ENCODE data around the gene KLHL17.

Gene KLHL17

GRCh38 chr1:998995-999724, 38.8 kb downstream of the KLHL17 start:
- Mint-ChIP-seq H3K27ac (no peak overlapping the region), H3K4me3 (peak overlapping the region; percentile 76), H3K9me3 (no peaks in the 10 kb centered on the region), H3K4me1 (peaks cover 21% of the 10 kb centered on the region), H3K27me3 (ENCODE audit: low read depth, poor library complexity) (peaks cover 33% of the 10 kb centered on the region), H3K36me3 (ENCODE audit: low read depth) (no peaks in the 10 kb centered on the region)
- peak; percentile 56 for DNase-seq
- TF ChIP-seq, protein P1, sequence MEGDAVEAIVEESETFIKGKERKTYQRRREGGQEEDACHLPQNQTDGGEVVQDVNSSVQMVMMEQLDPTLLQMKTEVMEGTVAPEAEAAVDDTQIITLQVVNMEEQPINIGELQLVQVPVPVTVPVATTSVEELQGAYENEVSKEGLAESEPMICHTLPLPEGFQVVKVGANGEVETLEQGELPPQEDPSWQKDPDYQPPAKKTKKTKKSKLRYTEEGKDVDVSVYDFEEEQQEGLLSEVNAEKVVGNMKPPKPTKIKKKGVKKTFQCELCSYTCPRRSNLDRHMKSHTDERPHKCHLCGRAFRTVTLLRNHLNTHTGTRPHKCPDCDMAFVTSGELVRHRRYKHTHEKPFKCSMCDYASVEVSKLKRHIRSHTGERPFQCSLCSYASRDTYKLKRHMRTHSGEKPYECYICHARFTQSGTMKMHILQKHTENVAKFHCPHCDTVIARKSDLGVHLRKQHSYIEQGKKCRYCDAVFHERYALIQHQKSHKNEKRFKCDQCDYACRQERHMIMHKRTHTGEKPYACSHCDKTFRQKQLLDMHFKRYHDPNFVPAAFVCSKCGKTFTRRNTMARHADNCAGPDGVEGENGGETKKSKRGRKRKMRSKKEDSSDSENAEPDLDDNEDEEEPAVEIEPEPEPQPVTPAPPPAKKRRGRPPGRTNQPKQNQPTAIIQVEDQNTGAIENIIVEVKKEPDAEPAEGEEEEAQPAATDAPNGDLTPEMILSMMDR (IDR thresholded peaks at IDR 0.05): no peak

DNA sequence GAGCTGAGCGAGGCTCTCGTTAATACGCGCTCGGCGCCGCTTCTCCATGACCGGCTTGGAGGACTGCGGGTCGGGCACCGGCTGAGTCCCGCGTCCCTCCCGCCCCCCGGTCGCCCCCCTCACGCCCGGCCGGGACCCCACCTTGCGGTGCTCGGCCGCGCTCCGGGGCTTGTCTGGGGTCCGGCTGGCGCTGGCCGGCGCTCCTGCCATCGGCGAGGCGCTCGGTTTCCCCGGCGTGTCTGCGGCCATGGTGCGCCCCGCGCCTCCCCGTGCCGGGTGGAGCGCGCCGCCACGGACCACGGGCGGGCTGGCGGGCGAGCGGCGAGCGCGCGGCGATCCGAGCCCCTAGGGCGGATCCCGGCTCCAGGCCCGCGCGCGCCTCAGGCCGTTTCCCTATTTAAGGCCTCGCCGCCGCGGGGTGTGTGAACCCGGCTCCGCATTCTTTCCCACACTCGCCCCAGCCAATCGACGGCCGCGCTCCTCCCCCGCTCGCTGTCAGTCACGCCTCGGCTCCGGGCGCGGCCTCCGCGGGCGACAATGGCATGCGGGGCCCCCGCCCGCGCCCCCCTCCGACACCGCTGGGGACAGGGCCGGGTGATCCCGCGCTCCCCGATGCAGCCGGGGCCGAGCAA, 39.5 kb downstream of the KLHL17 start, which contains the start of gene HES4:
Gene HES4 (minus strand): TSS at position 373 of the 632 bp plus-strand sequence. CDS start 124 bp downstream, at position 249.
- no peaks in the 10 kb centered on the region for H3K9me3 Mint-ChIP-seq
- H3K27me3 Mint-ChIP-seq (ENCODE audit: low read depth, poor library complexity): peaks cover 33% of the 10 kb centered on the region
- H3K4me1 Mint-ChIP-seq: peaks cover 28% of the 10 kb centered on the region
- TF ChIP-seq, protein P1 (IDR thresholded peaks at IDR 0.05): no peak
- H3K27ac Mint-ChIP-seq: peak within 1 kb of the TSS; percentile 95
- DNase-seq: peak; percentile 96
- no peaks in the 10 kb centered on the region for H3K36me3 Mint-ChIP-seq (ENCODE audit: low read depth)
- peak within 1 kb of the TSS; percentile 84 for H3K4me3 Mint-ChIP-seq

DNA sequence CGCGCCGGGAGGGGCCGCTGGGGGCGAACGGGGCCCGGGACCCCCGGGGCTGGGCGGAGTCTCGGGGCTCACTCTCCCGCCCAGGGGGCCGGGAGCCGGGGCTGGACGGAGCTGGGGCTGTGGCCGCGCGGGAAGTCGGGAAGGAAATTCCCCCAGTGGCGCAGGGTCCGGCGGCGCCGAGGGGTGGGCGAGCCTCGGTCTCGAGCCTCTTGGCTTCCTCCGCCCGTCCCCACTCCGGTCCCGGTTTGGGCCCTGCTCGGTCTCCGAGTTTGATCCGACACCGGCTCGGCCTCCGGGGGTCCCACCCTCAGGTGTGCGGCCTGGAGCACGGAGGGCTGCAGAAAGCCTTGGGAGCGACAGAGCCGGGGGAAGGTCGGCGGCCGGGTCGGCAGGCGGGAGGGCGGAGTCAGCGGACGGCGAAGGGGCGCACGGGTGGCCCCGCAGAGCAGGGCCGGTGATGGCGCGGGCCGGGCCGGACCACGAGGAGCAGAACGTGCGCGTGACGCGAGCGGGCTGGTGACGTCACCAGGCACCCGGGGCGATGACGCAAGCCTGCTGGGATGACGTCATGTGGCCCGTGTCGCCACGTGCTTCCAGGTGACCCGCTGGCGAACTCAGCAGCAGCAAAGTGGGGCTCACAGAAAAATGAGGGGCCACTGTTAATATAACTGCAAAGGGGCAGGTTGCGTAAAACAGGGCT, 40.1 kb downstream of the KLHL17 start:
- Mint-ChIP-seq H3K4me3 (peak overlapping the region; percentile 84), H3K27ac (peak overlapping the region; percentile 95), H3K36me3 (ENCODE audit: low read depth) (no peaks in the 10 kb centered on the region), H3K27me3 (ENCODE audit: low read depth, poor library complexity) (peaks cover 29% of the 10 kb centered on the region), H3K4me1 (peaks cover 34% of the 10 kb centered on the region), H3K9me3 (no peaks in the 10 kb centered on the region)
- DNase-seq: peak; percentile 82
- TF ChIP-seq, protein P1 (IDR thresholded peaks at IDR 0.05): no peak

GRCh38 chr1:1001057-1001783, 40.8 kb downstream of the KLHL17 start:
- Mint-ChIP-seq H3K27ac (peak overlapping the region; percentile 95), H3K4me3 (peak overlapping the region; percentile 84), H3K27me3 (ENCODE audit: low read depth, poor library complexity) (peaks cover 24% of the 10 kb centered on the region), H3K4me1 (peaks cover 34% of the 10 kb centered on the region), H3K36me3 (ENCODE audit: low read depth) (no peaks in the 10 kb centered on the region), H3K9me3 (no peaks in the 10 kb centered on the region)
- TF ChIP-seq, protein P1 (IDR thresholded peaks at IDR 0.05): no peak
- DNase-seq: no peak

DNA sequence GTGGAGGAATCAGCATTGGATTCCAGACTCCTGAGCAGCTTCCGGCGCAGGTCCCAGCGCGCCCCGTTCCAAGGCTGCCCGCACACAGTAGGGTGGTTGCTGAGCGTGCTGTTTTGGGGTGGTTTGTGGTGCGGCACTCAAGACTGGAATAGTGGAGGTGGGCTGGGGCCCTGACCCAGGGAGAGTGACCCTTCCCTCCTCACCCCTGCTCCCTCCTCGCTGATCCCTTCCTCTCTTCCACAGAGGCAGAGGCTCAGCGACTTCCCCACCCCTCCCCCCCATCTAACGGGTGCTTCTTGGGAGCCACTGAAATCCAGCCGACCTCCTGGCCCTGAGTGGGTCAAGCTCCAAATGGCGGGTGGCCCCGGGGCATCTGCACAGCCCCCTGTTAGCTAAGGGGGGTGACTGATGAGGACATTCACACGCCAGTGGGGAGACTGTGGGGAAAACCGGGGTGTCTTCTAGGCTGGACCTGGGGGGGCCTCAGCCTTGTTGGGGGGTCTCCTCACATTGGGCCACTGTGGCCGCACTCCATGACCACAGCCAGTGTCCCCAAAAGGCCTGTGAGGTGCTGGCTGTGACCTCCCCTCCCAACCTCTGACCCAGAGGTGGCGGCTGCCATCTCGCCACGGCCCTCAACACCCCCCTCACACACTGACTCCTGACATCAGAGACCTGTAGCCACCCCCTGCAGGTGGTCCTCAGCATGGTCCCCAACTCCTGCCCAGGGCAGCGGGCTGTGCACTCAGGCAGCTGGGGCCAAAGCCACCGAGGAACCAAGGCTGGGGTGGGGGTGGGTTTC, 43.4 kb downstream of the KLHL17 start:
- H3K4me3 Mint-ChIP-seq: no peak overlapping the region
- peaks cover 40% of the 10 kb centered on the region for H3K4me1 Mint-ChIP-seq
- TF ChIP-seq, protein P1 (IDR thresholded peaks at IDR 0.05): no peak
- peaks cover 10% of the 10 kb centered on the region for H3K27me3 Mint-ChIP-seq (ENCODE audit: low read depth, poor library complexity)
- H3K27ac Mint-ChIP-seq: no peak overlapping the region
- peaks cover 6% of the 10 kb centered on the region for H3K9me3 Mint-ChIP-seq
- peak; percentile 10 for DNase-seq
- H3K36me3 Mint-ChIP-seq (ENCODE audit: low read depth): peaks cover 7% of the 10 kb centered on the region

All from nephron progenitor cell (in vitro differentiated cells).